Measurements from ENCODE around the gene CCDC92B. TPM values are rescaled to one million over a fixed set of nuclear protein-coding genes. Genes with fewer than 3 reads are reported as not detected.

Gene CCDC92B
- polyA plus RNA-seq, 1 donor from 2014 or later: 0.32 TPM

GRCh38 chr17:2798188-2798587 is 48.7 kb upstream of the CCDC92B start:
- H3K4me2 ChIP-seq (ENCODE audit: low read length): no peak overlapping the region
- H3K27ac ChIP-seq (ENCODE audit: low read length): no peak overlapping the region
- H4K20me1 ChIP-seq (ENCODE audit: insufficient read depth): no peaks in the 10 kb centered on the region
- H3K36me3 ChIP-seq (ENCODE audit: insufficient read depth, low read length): no peaks in the 10 kb centered on the region
- no peak overlapping the region for H3K4me3 ChIP-seq (ENCODE audit: low read length)
- H2AFZ ChIP-seq (ENCODE audit: low read depth, low read length): no peak overlapping the region
- H3K79me2 ChIP-seq (replicated peaks; ENCODE audit: insufficient read depth, low read length): no peaks in the 10 kb centered on the region
- no peaks in the 10 kb centered on the region for H3K9me3 ChIP-seq (ENCODE audit: low read length)
- H3K27me3 ChIP-seq (ENCODE audit: insufficient read depth, low read depth, low read length): no peaks in the 10 kb centered on the region
- H3K9me2 ChIP-seq (ENCODE audit: insufficient read depth, low read length): no peaks in the 10 kb centered on the region
- H3F3A ChIP-seq (ENCODE audit: insufficient read depth, low read length, poor library complexity, severe bottlenecking): no peaks in the 10 kb centered on the region
- no peak overlapping the region for H3K9ac ChIP-seq (ENCODE audit: low read length)
- no peak for TF ChIP-seq SMC3 (conservative IDR thresholded peaks at IDR 0.05; ENCODE audit: poor library complexity)
- no peak for TF ChIP-seq REST (IDR thresholded peaks at IDR 0.05; ENCODE audit: borderline replicate concordance)
- TF ChIP-seq RAD21 (conservative IDR thresholded peaks at IDR 0.05): no peak
- no peak for TF ChIP-seq MXI1 (conservative IDR thresholded peaks at IDR 0.05; ENCODE audit: poor library complexity, severe bottlenecking)

- no peak overlapping the region for H3K4me2 ChIP-seq (ENCODE audit: low read length)
- no peaks in the 10 kb centered on the region for H3F3A ChIP-seq (ENCODE audit: insufficient read depth, low read length, poor library complexity, severe bottlenecking)
- H3K9ac ChIP-seq (ENCODE audit: low read length): no peak overlapping the region
- H3K36me3 ChIP-seq (ENCODE audit: insufficient read depth, low read length): no peaks in the 10 kb centered on the region
- no peaks in the 10 kb centered on the region for H4K20me1 ChIP-seq (ENCODE audit: insufficient read depth)
- no peak overlapping the region for H3K27ac ChIP-seq (ENCODE audit: low read length)
- no peaks in the 10 kb centered on the region for H3K9me2 ChIP-seq (ENCODE audit: insufficient read depth, low read length)
- H2AFZ ChIP-seq (ENCODE audit: low read depth, low read length): no peak overlapping the region
- TF ChIP-seq CTCF (IDR thresholded peaks at IDR 0.05; ENCODE audit: poor library complexity, severe bottlenecking) (no peak), RAD21 (conservative IDR thresholded peaks at IDR 0.05) (no peak), EP300 (conservative IDR thresholded peaks at IDR 0.05; ENCODE audit: poor library complexity, severe bottlenecking) (no peak), REST (IDR thresholded peaks at IDR 0.05; ENCODE audit: borderline replicate concordance) (no peak), TAF1 (IDR thresholded peaks at IDR 0.05; ENCODE audit: low read depth) (no peak)
- no peaks in the 10 kb centered on the region for H3K27me3 ChIP-seq (ENCODE audit: insufficient read depth, low read depth, low read length)
- H3K79me2 ChIP-seq (replicated peaks; ENCODE audit: insufficient read depth, low read length): no peaks in the 10 kb centered on the region
- H3K4me3 ChIP-seq (ENCODE audit: low read length): no peak overlapping the region
- H3K9me3 ChIP-seq (ENCODE audit: low read length): no peaks in the 10 kb centered on the region
Observed at GRCh38 chr17:2797637-2798036, 48.2 kb upstream of the CCDC92B start.
